HepG2 (cell line): ENCODE data around the gene SCN4B. TPM values are rescaled to one million over a fixed set of nuclear protein-coding genes. Genes with fewer than 3 reads are reported as not detected.

Source experiments
- ATF7-NPFF ChIP-seq: sonication (generic); formaldehyde crosslinking; IDR thresholded peaks from 2 replicates; pipeline ENCODE4 v1.8.1; 2023; ENCODE audit warnings: mild to moderate bottlenecking, low read depth, missing genetic modification reagents, moderate library complexity
- CC2D1A ChIP-seq: sonication (generic); formaldehyde crosslinking; IDR thresholded peaks from 2 replicates; pipeline ENCODE4 v1.8.1; 2023; ENCODE audit warnings: mild to moderate bottlenecking, missing genetic modification reagents
- CENPX ChIP-seq: sonication (generic); formaldehyde crosslinking; IDR thresholded peaks from 2 replicates; pipeline ENCODE4 v1.9.0; 2021; ENCODE audit warnings: mild to moderate bottlenecking, missing genetic modification reagents, moderate library complexity
- DMAP1 ChIP-seq: IDR thresholded peaks from 2 replicates; pipeline ENCODE4 v1.6.1; 2016
- E2F5 ChIP-seq: sonication (generic); formaldehyde crosslinking; conservative IDR thresholded peaks from 2 replicates; pipeline ENCODE4 v1.4.0; 2020; ENCODE audit warnings: missing genetic modification reagents
- FOSL1 ChIP-seq: sonication (generic); formaldehyde crosslinking; IDR thresholded peaks from 2 replicates; pipeline ENCODE4 v1.9.0; 2021; ENCODE audit warnings: missing genetic modification reagents, borderline replicate concordance
- FOXA1 ChIP-seq, 2 experiments: fragments of 450-650 bp in 1 of 2; sonication (generic) in 1 of 2; formaldehyde crosslinking in 1 of 2; IDR thresholded peaks; 2 replicates each; pipeline versions ENCODE4 v1.4.0 to v1.6.1; 2016 to 2020; ENCODE audit warnings: missing genetic modification reagents in 1 of 2
- GATAD2A ChIP-seq: IDR thresholded peaks from 2 replicates; pipeline ENCODE4 v1.6.1; 2016
- HDAC2 ChIP-seq: sonication (generic); formaldehyde crosslinking; IDR thresholded peaks from 2 replicates; pipeline ENCODE4 v1.4.0; 2020; ENCODE audit warnings: missing genetic modification reagents
- HMG20A ChIP-seq: IDR thresholded peaks from 2 replicates; pipeline ENCODE4 v1.6.1; 2016; ENCODE audit warnings: borderline replicate concordance
- HMGXB3 ChIP-seq: sonication (generic); formaldehyde crosslinking; IDR thresholded peaks from 2 replicates; pipeline ENCODE4 v1.4.0; 2020; ENCODE audit warnings: missing genetic modification reagents, borderline replicate concordance
- IRF2 ChIP-seq: IDR thresholded peaks from 2 replicates; pipeline ENCODE4 v1.6.1; 2018; ENCODE audit warnings: missing genetic modification reagents, missing compliant biosample characterization
- MAZ ChIP-seq, 2 experiments: sonication (generic) in 1 of 2; formaldehyde crosslinking in 1 of 2; IDR thresholded peaks; 2 replicates each; pipeline versions ENCODE4 v1.5.0 to v1.6.1; 2012 to 2020; ENCODE audit warnings: low read depth in 2 of 2, mild to moderate bottlenecking in 2 of 2, borderline replicate concordance in 1 of 2, improper control_type of control experiment in 1 of 2, low read length in 1 of 2, missing genetic modification reagents in 1 of 2, moderate library complexity in 1 of 2
- TEAD3 ChIP-seq: optimal IDR thresholded peaks from 2 replicates; pipeline ENCODE3; 2016; ENCODE audit warnings: borderline replicate concordance
- TGIF2 ChIP-seq: IDR thresholded peaks from 2 replicates; pipeline ENCODE4 v1.6.1; 2016; ENCODE audit warnings: control low read depth, missing compliant biosample characterization
- THAP11 ChIP-seq: IDR thresholded peaks from 2 replicates; pipeline ENCODE4 v1.6.1; 2016; ENCODE audit warnings: missing biosample characterization, missing genetic modification reagents
- TRIM24 ChIP-seq: sonication (generic); formaldehyde crosslinking; IDR thresholded peaks from 2 replicates; pipeline ENCODE4 v1.8.0; 2022; ENCODE audit warnings: mild to moderate bottlenecking, missing genetic modification reagents
- ZNF430 ChIP-seq: sonication (generic); formaldehyde crosslinking; IDR thresholded peaks from 2 replicates; pipeline ENCODE4 v1.9.0; 2021; ENCODE audit warnings: mild to moderate bottlenecking, missing genetic modification reagents
- ZNF570 ChIP-seq: sonication (generic); formaldehyde crosslinking; IDR thresholded peaks from 2 replicates; pipeline ENCODE4 v1.4.0; 2020; ENCODE audit warnings: mild to moderate bottlenecking, missing genetic modification reagents, borderline replicate concordance
- ZNF639 ChIP-seq: conservative IDR thresholded peaks from 2 replicates; pipeline ENCODE4 v1.6.1; 2018; ENCODE audit warnings: missing genetic modification reagents
- ZNF782 ChIP-seq: sonication (generic); formaldehyde crosslinking; IDR thresholded peaks from 2 replicates; pipeline ENCODE4 v1.4.0; 2020; ENCODE audit warnings: missing genetic modification reagents, mild to moderate bottlenecking, borderline replicate concordance
- polyA plus RNA-seq, 8 experiments: library from polyadenylated mRNA; depleted of rRNA in 3 of 8; stranded (reverse) in 7 of 8; unstranded in 1 of 8; fragments of >200 nt; fragmentation: Illumina TruSeq in 4 of 8; extraction: Trizol in 4 of 8; gene quantifications; 2 replicates each; pipeline versions ENCODE4 v1.2.1 to v1.2.3, GENCODE V29; 2011 to 2016; ENCODE audit warnings: low read depth in 4 of 8, missing spikeins in 1 of 8, mixed read lengths in 1 of 8; ENCODE audit not compliant: insufficient read depth in 1 of 8
- total RNA-seq, 5 experiments: library from RNA; depleted of rRNA; stranded (reverse); fragments of >200 nt; fragmentation: Illumina TruSeq; extraction: Trizol; gene quantifications; 2 replicates each; pipeline ENCODE4 v1.2.3, GENCODE V29; 2016; ENCODE audit warnings: low read depth in 1 of 5

SCN4B gene
- total and polyA plus RNA-seq, 2 of the 13 experiments (the other 11 are each of a cell fraction or from before 2014, with no cell fraction given), result 0.04 to 0.29 TPM

- TF ChIP-seq ZNF782 (CRISPR knock-in tag) (no peak), TEAD3 (CRISPR knock-in tag) (peak; percentile 54), ZNF430 (CRISPR knock-in tag) (no peak), IRF2 (CRISPR knock-in tag) (0 out of 2 replicates have a peak, but pooled peaks have one; percentile 35), HMG20A (CRISPR knock-in tag) (0 out of 2 replicates have a peak, but pooled peaks have one; percentile 26), ATF7-NPFF (CRISPR knock-in tag) (no peak), FOXA1 (IDR thresholded peaks at IDR 0.05) (no peak), FOXA1 (CRISPR knock-in tag; IDR thresholded peaks at IDR 0.05) (0 out of 2 replicates have a peak, but pooled peaks have one; percentile 33), E2F5 (CRISPR knock-in tag) (no peak), GATAD2A (CRISPR knock-in tag) (0 out of 2 replicates have a peak, but pooled peaks have one; percentile 27), CC2D1A (CRISPR knock-in tag) (no peak), ZNF639 (CRISPR knock-in tag) (no peak), MAZ (IDR thresholded peaks at IDR 0.05; ENCODE audit: borderline replicate concordance, low read depth, low read length) (no peak), MAZ (CRISPR knock-in tag; IDR thresholded peaks at IDR 0.05; ENCODE audit: low read depth) (no peak), HMGXB3 (no peak), CENPX (CRISPR knock-in tag) (no peak), THAP11 (CRISPR knock-in tag) (no peak), HDAC2 (CRISPR knock-in tag) (peak; percentile 26; the same call in 1 of the 2 replicates), DMAP1 (CRISPR knock-in tag) (no peak), FOSL1 (CRISPR knock-in tag) (0 out of 2 replicates have a peak, but pooled peaks have one; percentile 24), TRIM24 (CRISPR knock-in tag) (no peak), TGIF2 (0 out of 2 replicates have a peak, but pooled peaks have one; percentile 9), ZNF570 (CRISPR knock-in tag) (no peak)
Measured at GRCh38 chr11:118175031-118175992, 22.7 kb upstream of the SCN4B start (continued).
